ENCODE data around the gene COMMD2. TPM values are rescaled to one million over a fixed set of nuclear protein-coding genes. Genes with fewer than 3 reads are reported as not detected.

The COMMD2 gene
- total and polyA plus RNA-seq, 2 donors, result 13.7 to 59.2 TPM

DNA sequence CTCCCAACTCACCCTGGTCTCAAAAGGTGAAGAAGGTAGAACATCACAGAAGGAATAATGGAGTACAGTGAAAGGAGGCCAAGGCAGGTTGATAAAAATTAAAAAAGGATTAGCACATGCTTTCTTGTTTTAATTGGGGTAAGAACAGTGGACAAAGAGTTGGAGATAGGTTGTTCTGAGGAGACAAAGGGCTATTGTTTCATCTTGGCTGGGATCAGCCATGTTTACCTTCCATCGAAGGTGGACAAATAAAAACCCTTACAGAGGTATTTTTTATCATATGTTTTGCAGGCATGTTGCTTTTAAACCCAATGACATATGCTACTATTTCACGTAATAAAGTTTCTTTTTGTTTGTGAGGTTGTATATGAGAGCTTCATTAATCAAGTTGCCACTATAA lies 12.9 kb downstream of the COMMD2 start:
- no peak for DNase-seq (ENCODE audit: extremely low spot score)
- 91% methylated on average over 2 of the region's 2 CpGs for WGBS
- no peaks in the 10 kb centered on the region for H3K36me3 ChIP-seq (ENCODE audit: insufficient read depth)
- no peaks in the 10 kb centered on the region for H3K4me1 ChIP-seq (ENCODE audit: insufficient read depth)
- H3K27ac ChIP-seq (ENCODE audit: low read depth), result no peak overlapping the region
- no peak overlapping the region for H3K4me3 ChIP-seq (ENCODE audit: low read depth, low read length)

DNA sequence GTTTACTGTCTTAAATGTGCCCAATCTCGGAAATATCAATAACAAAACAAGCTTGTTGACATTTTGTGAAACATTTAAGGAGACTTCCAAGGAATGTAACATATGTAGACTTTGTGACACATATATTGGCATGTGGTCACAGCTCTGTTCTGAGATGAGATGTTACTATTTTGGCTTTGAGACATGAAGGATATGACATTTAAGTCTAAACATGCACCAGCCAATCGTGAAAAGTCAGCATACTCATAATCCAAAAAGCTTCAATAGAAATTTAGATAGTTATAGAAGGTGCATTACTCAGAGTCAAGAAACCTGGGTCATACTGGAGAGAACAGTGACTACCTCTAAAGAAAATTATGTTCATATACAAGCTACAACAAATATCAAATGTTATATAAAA lies 13.4 kb downstream of the COMMD2 start:
- WGBS, result 85% methylated on average over 2 of the region's 2 CpGs
- Histone ChIP-seq H3K4me3 (ENCODE audit: low read depth, low read length) (no peak overlapping the region), H3K4me1 (ENCODE audit: insufficient read depth) (no peaks in the 10 kb centered on the region), H3K27ac (ENCODE audit: low read depth) (no peak overlapping the region), H3K36me3 (ENCODE audit: insufficient read depth) (no peaks in the 10 kb centered on the region)
- DNase-seq (ENCODE audit: extremely low spot score), result no peak

DNA sequence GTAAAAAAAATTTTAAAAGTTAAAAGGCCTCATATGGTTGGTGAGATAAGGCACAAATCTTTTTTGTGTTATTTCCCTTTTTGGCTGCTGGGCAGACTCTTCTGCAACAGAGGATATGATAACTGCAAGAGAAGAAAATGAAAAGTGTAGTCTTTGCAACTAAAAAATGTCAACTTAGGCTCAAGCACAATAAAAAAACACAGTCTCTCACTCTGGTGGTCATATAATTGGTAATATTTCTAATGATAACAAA lies 15.4 kb downstream of the COMMD2 start:
- H3K36me3 ChIP-seq (ENCODE audit: insufficient read depth), result no peaks in the 10 kb centered on the region
- no peak overlapping the region for H3K4me3 ChIP-seq (ENCODE audit: low read depth, low read length)
- no peaks in the 10 kb centered on the region for H3K4me1 ChIP-seq (ENCODE audit: insufficient read depth)
- H3K27ac ChIP-seq (ENCODE audit: low read depth), result no peak overlapping the region
- DNase-seq (ENCODE audit: extremely low spot score), result no peak

DNA sequence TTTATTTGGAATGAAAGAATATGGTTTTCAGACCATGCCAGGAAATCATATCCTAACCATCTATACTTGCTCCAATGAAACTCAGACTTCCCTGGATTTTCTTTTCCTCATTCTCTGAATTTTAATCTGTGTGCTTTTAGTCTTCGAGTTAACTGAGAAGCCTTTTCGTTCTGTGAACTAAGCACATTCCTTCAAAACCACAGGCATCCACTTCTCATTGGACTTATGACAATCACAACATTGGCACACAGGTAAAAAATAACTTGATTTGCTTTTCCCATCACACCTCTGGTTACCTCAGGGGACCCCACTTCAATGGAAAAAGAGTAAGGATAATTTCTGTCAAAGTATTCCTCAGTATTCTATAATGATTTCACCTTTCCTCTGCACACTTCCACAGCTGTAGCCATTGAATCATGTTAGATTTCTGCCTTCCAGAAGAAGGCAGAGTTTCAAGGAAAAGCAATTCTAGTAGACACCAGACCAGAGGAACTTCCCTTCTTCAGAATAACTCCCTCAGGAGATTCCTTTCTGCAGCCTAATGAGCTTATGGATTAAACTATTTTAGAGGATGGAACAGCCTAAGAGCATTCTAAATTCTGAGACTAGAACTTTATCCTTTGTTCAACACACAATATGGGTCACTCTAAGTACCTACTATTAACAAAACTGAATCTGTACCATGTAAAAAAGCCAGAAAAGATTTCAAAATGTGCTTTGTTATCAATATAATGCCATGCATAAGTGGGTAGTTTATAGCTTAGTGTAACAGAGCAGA lies 15.9 kb downstream of the COMMD2 start:
- H3K36me3 ChIP-seq (ENCODE audit: insufficient read depth), result no peaks in the 10 kb centered on the region
- H3K4me3 ChIP-seq (ENCODE audit: low read depth, low read length), result no peak overlapping the region
- WGBS, result 50% methylated on average over 2 of the region's 2 CpGs
- no peak for DNase-seq (ENCODE audit: extremely low spot score)
- peak overlapping the region; percentile 23 for H3K27ac ChIP-seq (ENCODE audit: low read depth)
- no peaks in the 10 kb centered on the region for H3K4me1 ChIP-seq (ENCODE audit: insufficient read depth)

DNA sequence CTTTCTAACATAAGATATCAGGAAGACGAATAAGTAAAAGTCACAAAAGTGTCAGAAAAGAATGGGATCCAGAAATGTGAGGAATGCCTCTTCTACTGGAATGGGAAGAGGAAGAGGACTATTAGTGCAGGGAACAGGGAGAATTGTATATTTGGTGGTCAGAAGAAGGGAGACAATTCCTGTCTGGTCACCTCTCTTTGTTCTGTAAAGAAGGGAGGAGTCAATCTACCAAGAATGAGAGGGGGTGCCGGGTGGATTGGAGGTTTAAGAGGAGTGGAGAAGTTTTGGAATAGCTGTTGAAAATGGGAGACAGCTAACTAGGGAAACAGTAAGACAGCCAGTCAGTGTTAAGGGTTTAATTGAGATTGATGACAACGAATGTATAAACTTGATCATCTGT lies 20.1 kb downstream of the COMMD2 start:
- H3K4me1 ChIP-seq (ENCODE audit: insufficient read depth), result no peaks in the 10 kb centered on the region
- H3K4me3 ChIP-seq (ENCODE audit: low read depth, low read length), result no peak overlapping the region
- no peaks in the 10 kb centered on the region for H3K36me3 ChIP-seq (ENCODE audit: insufficient read depth)
- H3K27ac ChIP-seq (ENCODE audit: low read depth), result no peak overlapping the region
- WGBS, result 88% methylated on average over 3 of the region's 3 CpGs
- no peak for DNase-seq (ENCODE audit: extremely low spot score)

DNA sequence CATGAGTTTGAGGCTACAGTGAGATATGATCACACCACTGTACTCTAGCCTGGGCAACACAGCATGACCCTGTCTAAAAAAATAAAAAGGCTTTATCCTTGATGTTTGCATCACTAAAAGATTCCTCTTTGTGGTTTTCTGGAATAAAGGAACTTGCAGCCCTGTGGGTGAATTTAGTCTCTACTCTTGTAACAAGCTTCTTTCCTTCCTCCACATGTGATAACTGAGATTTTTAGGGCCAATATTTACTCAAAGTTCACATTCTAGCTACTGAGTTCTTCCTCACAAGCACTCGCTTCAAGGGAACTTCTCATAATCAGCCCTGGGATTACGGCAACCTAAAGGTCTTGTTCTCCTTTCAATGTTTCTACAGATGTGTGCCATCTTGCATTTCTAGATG lies 24.6 kb downstream of the COMMD2 start:
- 82% methylated on average over 2 of the region's 2 CpGs for WGBS
- Histone ChIP-seq H3K36me3 (ENCODE audit: insufficient read depth) (no peaks in the 10 kb centered on the region), H3K4me1 (ENCODE audit: insufficient read depth) (no peaks in the 10 kb centered on the region), H3K27ac (ENCODE audit: low read depth) (no peak overlapping the region), H3K4me3 (ENCODE audit: low read depth, low read length) (no peak overlapping the region)
- no peak for DNase-seq (ENCODE audit: extremely low spot score)

DNA sequence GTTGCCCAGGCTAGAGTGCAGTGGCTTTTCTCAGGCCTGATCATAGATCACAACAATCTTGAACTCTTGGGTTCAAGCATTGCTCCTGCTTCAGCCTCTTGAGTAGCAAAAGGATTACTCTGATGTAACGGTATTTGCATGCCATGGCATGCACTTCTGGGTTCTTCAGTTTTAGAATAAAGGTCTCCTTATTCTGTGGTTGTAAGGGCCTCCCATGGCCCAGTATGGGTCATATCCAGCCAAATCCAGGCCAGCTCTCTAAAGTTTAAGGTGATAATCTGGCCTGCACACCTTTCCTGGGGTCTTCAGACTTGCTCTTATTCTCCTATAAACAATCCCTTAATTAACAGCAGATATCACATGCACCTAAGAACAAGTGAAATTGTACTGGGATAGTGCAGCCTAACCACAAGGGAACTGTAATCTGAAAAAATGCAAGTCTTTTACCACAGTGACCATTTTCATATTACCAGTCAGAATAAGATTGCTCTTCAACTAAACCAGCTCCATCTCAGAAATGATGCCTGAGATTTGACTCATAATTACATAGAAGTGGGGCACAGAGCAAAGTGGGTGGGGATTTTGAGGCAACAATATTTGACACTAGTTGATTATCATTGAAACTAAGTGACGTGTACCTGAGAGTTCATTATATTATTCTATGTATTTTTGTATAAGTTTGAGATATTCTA lies 25.4 kb downstream of the COMMD2 start:
- Histone ChIP-seq H3K4me1 (ENCODE audit: insufficient read depth) (no peaks in the 10 kb centered on the region), H3K36me3 (ENCODE audit: insufficient read depth) (no peaks in the 10 kb centered on the region), H3K4me3 (ENCODE audit: low read depth, low read length) (no peak overlapping the region), H3K27ac (ENCODE audit: low read depth) (no peak overlapping the region)
- no peak for DNase-seq (ENCODE audit: extremely low spot score)
- WGBS, result 87% methylated on average over 2 of the region's 2 CpGs

DNA sequence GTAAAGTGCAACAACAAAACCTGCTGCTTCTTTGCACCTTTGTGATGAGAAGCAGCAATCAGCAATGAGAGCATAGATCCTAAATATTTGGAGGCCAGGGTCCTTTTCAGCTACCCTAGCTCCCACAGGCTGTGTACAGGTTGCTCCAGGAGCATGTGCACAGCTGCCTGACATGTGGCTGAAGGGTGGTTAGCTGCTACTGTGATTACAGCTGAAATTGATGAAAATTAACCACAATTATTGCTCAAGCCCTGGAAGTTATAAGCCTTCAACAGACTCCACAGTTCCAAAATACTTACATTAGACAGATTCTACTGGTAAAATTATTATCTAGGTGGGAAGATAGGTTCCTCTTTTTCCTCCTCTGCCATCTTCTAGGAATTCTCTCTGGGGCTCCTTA lies 28.5 kb downstream of the COMMD2 start:
- no peak overlapping the region for H3K27ac ChIP-seq (ENCODE audit: low read depth)
- H3K4me1 ChIP-seq (ENCODE audit: insufficient read depth), result no peaks in the 10 kb centered on the region
- no peaks in the 10 kb centered on the region for H3K36me3 ChIP-seq (ENCODE audit: insufficient read depth)
- no peak overlapping the region for H3K4me3 ChIP-seq (ENCODE audit: low read depth, low read length)
- DNase-seq (ENCODE audit: extremely low spot score), result no peak

DNA sequence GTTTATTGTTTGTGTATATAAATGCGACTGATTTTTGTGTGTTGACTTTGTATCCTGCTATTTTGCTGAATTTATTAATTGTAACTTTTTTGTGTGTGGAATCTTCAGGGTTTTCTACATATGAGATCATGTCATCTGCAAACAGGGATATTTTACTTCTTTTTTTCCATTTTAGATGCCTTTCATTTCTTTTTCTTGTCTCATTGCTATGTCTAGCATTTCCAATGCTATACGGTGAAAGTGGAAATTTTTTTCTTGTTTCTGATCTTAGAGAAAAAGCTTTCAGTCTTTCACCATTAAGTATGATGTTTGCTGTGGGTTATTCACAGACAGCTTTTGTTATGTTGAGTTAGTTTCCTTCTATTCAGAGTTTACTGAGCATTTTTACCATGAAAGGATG lies 31.4 kb downstream of the COMMD2 start:
- Histone ChIP-seq H3K4me3 (ENCODE audit: low read depth, low read length) (no peak overlapping the region), H3K4me1 (ENCODE audit: insufficient read depth) (no peaks in the 10 kb centered on the region), H3K27ac (ENCODE audit: low read depth) (no peak overlapping the region), H3K36me3 (ENCODE audit: insufficient read depth) (no peaks in the 10 kb centered on the region)
- no peak for DNase-seq (ENCODE audit: extremely low spot score)
- 95% methylated on average over 2 of the region's 2 CpGs for WGBS

DNA sequence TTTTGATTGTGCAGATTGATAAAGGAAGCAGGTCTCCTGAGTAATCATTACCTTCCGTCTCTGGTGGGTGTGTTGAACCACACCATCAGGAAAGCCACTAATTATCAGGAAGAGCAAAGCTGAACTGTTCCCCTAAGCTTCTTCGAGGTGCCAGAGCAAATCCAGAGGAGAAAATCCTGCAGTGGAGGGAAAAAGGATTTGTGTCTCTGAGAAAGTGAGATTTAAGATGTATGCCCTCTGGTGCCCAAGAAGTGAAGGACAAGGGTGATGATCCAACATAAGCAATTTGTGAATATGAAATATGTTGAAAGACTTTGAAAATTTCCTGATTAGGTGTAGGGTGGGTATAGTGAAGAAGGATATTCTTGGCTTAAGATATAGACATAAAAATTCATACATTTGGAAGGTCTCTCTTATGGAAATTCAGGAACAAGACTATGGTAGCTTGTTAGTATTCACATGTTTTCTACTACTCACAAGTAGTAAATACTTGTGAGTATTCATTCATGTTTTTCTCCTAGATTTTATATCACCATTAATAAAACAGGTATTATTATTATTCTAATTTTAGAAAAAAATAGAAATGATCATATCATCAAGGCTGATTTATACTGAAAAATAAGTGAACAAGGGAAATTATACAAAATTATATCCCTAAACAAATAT lies 34.8 kb downstream of the COMMD2 start:
- no peak overlapping the region for H3K4me3 ChIP-seq (ENCODE audit: low read depth, low read length)
- no peak overlapping the region for H3K27ac ChIP-seq (ENCODE audit: low read depth)
- 9% methylated on average over 2 of the region's 2 CpGs for WGBS
- H3K4me1 ChIP-seq (ENCODE audit: insufficient read depth), result no peaks in the 10 kb centered on the region
- DNase-seq (ENCODE audit: extremely low spot score), result no peak
- H3K36me3 ChIP-seq (ENCODE audit: insufficient read depth), result no peaks in the 10 kb centered on the region

DNA sequence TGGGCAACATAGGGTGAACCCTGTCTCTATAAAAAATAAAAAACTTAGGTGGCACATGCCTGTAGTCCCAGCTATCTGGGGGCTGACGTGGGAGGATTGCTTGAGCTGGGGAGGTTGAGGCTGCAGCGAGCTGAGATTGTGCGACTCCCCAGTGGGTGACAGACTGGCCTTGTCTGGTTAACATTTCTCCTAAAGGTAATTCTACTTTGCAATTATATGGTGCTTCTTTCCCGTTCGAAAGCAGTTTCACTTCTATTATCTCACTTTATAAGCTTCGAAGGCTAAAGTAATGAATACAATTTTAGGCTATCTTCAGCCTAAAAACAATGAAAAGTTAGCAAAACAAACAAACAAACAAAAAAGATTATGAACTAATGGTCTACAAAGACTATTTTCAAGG lies 35.3 kb downstream of the COMMD2 start:
- WGBS, result 80% methylated on average over 6 of the region's 6 CpGs
- Histone ChIP-seq H3K4me1 (ENCODE audit: insufficient read depth) (no peaks in the 10 kb centered on the region), H3K4me3 (ENCODE audit: low read depth, low read length) (no peak overlapping the region), H3K36me3 (ENCODE audit: insufficient read depth) (no peaks in the 10 kb centered on the region), H3K27ac (ENCODE audit: low read depth) (no peak overlapping the region)
- DNase-seq (ENCODE audit: extremely low spot score), result no peak

DNA sequence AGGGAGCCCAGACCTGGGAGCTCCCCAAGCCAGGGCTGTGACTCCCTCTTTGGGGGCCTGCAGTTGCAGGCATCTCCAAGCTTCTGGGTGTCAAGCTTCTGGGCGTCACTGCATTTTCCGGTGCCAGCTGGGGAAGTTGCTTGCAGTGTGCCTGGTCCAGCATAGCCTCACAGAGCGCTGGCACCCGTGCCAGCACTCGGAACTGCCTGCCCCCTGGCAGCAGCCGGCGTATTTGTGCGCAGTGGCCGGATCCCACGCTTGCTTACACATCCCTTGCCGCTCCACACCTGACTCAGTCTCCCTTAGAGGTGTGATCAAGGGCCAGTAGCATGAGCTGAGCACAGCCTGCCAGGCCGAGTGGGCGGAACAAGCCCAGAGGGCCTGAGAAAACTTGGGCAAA lies 37.0 kb downstream of the COMMD2 start:
- 98% methylated on average over 13 of the region's 13 CpGs for WGBS
- no peak overlapping the region for H3K27ac ChIP-seq (ENCODE audit: low read depth)
- no peaks in the 10 kb centered on the region for H3K4me1 ChIP-seq (ENCODE audit: insufficient read depth)
- no peaks in the 10 kb centered on the region for H3K36me3 ChIP-seq (ENCODE audit: insufficient read depth)
- no peak for DNase-seq (ENCODE audit: extremely low spot score)
- no peak overlapping the region for H3K4me3 ChIP-seq (ENCODE audit: low read depth, low read length)

DNA sequence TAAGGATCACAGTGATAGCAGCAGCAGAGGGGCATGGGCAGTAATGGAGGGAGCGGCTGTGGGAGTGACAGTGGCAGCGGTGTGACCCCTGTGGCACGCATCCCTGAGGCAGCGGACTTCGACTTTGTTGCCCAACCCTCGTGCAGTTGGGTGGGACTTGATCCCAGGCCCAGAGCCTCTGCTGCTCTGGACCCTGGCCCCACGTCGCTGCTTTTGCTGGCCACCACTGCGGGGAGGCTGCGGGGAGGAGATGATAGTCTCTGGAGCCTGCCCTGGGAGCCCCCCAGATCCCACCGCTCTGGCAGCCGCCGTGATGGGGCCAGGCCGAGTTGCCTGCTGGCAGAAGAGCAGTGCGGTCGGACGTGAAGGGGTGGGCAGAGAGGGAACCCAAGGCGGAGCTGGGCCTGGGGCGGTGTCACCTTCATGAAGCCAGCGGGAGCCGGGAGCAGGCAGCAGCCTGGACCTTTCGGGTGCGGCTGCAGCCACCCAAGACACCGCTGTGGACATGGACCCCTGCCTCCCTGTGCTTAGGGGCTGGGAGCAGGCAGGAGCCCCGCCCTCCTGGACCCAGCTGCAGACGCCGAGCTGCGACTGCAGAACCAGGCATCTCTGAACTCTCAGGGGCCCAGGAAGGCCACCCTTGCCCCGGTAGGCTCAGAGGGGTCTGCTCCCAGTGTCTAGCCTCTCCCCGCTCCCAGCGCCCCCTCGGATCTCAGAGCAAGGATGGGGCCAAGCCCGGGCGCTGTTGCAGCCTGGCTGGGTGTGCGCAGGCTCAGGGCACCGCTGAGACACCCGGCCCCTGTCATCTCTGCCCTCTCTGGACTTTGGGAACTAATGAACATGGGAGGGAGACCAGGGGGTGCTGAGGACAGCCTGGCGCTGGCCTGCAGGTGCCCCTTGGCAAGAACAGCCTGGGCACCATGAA lies 38.3 kb downstream of the COMMD2 start:
- no peak overlapping the region for H3K27ac ChIP-seq (ENCODE audit: low read depth)
- H3K4me1 ChIP-seq (ENCODE audit: insufficient read depth), result no peaks in the 10 kb centered on the region
- DNase-seq (ENCODE audit: extremely low spot score), result no peak
- H3K4me3 ChIP-seq (ENCODE audit: low read depth, low read length), result no peak overlapping the region
- WGBS, result 92% methylated on average over 38 of the region's 38 CpGs
- H3K36me3 ChIP-seq (ENCODE audit: insufficient read depth), result no peaks in the 10 kb centered on the region
